Skeletal muscle tissue (tissue), 4 donors: ENCODE results near the gene EP400. TPM values are rescaled to one million over a fixed set of nuclear protein-coding genes. Genes with fewer than 3 reads are reported as not detected.
"Not testable (repeated sequence)": the region's sequence is repeated elsewhere in the genome, so short reads cannot be mapped to it uniquely, and the experiment has no call there.

ENCODE experiments used
- H3K27ac ChIP-seq: one replicate; pipeline ENCODE4 v1.7.0; 2013; ENCODE audit warnings: mild to moderate bottlenecking, low read depth, low read length, inconsistent platforms
- H3K27me3 ChIP-seq, 3 donors: one replicate each; pipeline ENCODE4 v1.7.0; 2013; ENCODE audit warnings: low read length in 3 of 3; ENCODE audit not compliant: control insufficient read depth in 3 of 3, insufficient read depth in 3 of 3
- H3K36me3 ChIP-seq, 3 donors: one replicate each; pipeline ENCODE4 v1.7.0; 2013; ENCODE audit warnings: low read length in 3 of 3; ENCODE audit not compliant: control insufficient read depth in 3 of 3, insufficient read depth in 3 of 3
- H3K4me1 ChIP-seq, 3 donors: one replicate each; pipeline ENCODE4 v1.7.0; 2013; ENCODE audit warnings: low read length in 3 of 3, mild to moderate bottlenecking in 3 of 3; ENCODE audit not compliant: control insufficient read depth in 3 of 3, insufficient read depth in 3 of 3
- H3K4me3 ChIP-seq, 3 donors: one replicate each; pipeline ENCODE4 v1.7.0; 2013; ENCODE audit warnings: low read length in 3 of 3
- H3K9ac ChIP-seq, 3 donors: one replicate each; pipeline ENCODE4 v1.7.0; 2013; ENCODE audit warnings: low read length in 3 of 3, mild to moderate bottlenecking in 3 of 3, moderate library complexity in 2 of 3, low read depth in 1 of 3
- H3K9me3 ChIP-seq, 3 donors: one replicate each; pipeline ENCODE4 v1.7.0; 2013; ENCODE audit warnings: low read length in 3 of 3; ENCODE audit not compliant: control insufficient read depth in 3 of 3
- total RNA-seq: library from RNA; depleted of rRNA; stranded (reverse); fragments of >200 nt; gene quantifications from one replicate; pipeline ENCODE4 v1.2.3, GENCODE V29; 2014
- donor health status: Osteomylitis.

EP400 gene
- total RNA-seq, 1 donor from 2014 or later: 11.0 TPM

DNA sequence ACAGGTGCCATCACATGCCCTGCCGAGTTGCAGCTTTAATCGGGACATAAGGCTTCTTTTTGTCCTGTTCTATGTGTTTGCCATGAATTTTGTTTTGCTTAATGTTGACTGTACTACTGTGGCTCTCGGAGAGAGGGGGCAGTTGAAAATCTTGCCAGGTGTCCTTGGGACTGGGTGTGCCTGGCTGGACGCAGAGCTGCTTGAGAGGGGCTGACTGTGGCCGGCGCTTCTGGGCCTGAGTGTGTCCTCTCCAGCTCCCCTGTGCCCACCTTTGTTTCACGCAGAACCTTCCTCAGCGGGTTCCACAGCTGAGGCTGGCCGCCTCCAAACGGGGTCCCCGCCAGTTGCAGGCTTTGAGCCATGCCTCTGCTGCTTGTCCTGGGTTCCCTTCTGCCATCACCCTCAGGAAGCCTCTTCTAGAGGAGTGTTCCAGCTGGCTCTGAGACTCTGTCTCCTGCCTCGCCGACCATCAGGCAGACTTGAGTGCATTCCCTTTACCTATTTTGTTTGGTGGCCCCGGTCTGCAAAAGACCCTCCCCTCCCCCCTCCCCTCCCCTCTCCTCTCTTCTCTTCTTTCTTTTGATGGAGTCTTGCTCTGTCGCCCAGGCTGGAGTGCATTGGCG, 144.6 kb downstream of the EP400 start:
- Histone ChIP-seq H3K4me3 (no peak overlapping the region), H3K27me3 (no peaks in the 10 kb centered on the region), H3K27ac (no peak overlapping the region), H3K9me3 (no peaks in the 10 kb centered on the region), H3K9ac (no peak overlapping the region), H3K36me3 (peaks cover 0 to 2% (median 2%) of the 10 kb centered on the region in 3 donors), H3K4me1 (no peaks in the 10 kb centered on the region)

DNA sequence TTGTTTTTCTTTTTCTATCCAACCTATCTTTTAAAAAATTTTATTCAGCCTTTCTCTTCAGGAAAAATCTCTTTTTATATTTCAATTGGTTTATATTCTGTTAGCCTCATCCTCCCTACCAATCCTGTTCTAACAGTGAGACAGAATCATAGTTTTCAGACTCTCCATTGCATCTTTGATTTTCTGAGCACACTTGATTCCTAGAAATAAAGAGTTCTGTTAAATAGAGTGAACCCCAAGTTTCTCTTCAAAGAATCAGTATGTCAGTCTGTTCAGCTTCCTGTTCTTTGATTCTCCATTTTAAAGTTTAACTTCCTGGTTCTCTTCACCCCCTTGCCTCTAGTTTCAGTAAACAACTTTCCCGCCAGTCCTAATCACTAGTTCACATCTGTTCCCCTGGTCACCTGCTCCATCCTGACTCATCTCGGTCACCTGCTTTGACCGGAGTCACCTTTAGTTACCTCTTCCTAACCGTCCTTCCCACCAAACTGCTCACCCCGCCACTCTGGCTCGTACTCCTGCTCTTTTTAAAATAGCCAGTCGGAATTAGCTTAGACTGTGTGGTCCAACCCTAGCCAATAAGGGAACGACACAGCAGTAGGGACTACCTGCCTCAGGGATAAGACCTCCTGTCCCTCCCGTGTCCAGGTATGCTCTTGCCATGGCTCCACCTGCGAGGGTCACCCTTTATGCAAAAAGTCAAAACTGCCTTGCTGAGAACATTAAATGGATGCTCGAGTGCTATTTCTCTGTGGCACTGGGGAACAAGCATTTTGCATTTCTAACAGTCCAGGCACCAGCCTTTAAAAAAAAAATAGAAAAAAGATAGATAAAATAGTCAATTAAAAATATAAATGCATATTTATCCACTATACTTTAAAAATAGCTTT, 146.0 kb downstream of the EP400 start:
- Histone ChIP-seq H3K4me1 (no peaks in the 10 kb centered on the region), H3K27me3 (no peaks in the 10 kb centered on the region), H3K9ac (no peak overlapping the region), H3K4me3 (no peak overlapping the region), H3K9me3 (no peaks in the 10 kb centered on the region), H3K27ac (no peak overlapping the region), H3K36me3 (peaks cover 2 to 8% (median 5%) of the 10 kb centered on the region in 3 donors)

DNA sequence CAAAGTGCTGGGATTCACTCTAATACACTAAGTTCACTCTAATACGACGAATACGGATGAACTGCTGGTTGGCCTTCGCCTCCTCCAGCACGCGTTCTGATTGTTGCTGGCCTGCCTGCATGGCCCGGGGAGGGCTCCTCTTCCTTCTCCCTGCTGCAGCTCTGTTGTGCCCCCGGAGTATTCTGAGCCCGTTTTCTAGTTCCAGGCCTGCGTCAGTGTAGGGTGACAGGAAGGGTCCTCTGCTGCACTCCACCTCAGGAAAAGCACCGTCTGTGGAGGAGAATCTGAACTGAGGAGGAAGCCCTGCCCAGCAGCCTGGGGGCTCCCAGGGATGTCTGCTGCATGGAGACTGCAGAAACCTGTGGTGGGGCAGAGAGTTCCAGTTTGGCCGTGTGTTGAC, 150.0 kb downstream of the EP400 start:
- no peaks in the 10 kb centered on the region for H3K9me3 ChIP-seq
- H3K4me1 ChIP-seq: no peaks in the 10 kb centered on the region
- no peaks in the 10 kb centered on the region for H3K27me3 ChIP-seq
- no peak overlapping the region for H3K9ac ChIP-seq
- H3K27ac ChIP-seq: no peak overlapping the region
- no peak overlapping the region for H3K4me3 ChIP-seq
- peaks cover 2 to 9% (median 5%) of the 10 kb centered on the region in 3 donors for H3K36me3 ChIP-seq

DNA sequence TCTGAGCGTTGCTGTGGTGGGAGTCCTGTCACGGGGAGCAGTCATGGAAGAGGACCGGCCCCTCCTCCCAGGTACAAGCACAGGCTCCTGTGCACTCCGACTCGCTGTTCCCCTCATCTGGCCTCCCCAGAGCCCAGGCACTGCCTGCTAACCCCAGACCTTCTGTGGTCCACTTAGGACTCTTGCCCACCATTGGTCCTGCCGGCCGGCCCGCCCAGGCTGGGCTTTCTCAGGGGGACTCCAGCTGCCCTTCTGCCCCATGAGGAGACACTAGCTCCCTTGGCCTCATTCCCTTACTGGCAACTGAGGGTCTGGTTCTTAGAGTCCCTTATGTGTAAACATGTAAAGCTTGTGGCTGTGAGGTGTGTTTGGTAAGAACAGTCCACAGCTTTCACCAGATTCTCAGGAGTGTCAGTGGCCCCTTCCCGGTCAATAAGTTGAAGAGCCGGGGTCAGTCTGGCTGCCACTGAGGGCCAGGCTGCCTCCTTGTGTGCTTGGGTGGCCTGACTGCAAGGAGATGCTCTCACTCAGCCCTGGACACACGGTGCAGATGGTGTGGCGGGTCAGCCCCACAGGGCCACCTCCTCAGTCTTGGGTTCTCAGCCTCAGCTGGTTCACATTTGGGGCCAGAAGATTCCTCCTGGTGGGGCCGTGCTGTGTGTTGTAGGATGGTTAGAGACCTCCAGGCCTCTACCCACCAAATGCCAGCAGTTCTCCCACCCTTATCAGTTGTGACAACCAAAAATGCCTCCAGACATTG, 150.7 kb downstream of the EP400 start:
- no peak overlapping the region for H3K4me3 ChIP-seq
- no peaks in the 10 kb centered on the region for H3K9me3 ChIP-seq
- peaks cover 2 to 11% (median 5%) of the 10 kb centered on the region in 3 donors for H3K36me3 ChIP-seq

DNA sequence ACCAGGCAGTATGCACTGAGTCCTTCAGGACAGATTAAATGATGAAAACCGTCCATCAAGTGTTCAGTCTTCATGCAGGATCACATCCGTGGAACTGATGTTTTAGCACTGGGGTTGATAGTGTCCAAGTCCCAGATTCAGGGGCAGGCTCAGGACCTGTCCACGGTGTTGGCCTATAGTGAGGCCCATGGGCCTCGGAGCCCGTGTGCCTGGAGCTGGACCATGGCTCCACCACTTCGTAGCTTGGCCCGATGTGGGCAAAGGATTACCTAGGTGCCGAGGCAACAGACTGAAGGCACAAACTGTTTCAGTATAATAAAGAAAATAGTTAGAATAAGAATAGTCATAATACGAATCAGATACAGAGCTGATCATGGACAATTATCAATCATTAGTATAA, 152.6 kb downstream of the EP400 start:
- Histone ChIP-seq H3K9ac (no peak overlapping the region), H3K36me3 (peaks cover 0 to 11% (median 5%) of the 10 kb centered on the region in 3 donors), H3K4me3 (no peak overlapping the region), H3K4me1 (peaks cover 5 to 8% (median 6%) of the 10 kb centered on the region in 3 donors), H3K27ac (no peak overlapping the region), H3K9me3 (no peaks in the 10 kb centered on the region), H3K27me3 (no peaks in the 10 kb centered on the region)

More for the DNA sequence above, 150.7 kb downstream of the EP400 start:
- H3K27me3 ChIP-seq: no peaks in the 10 kb centered on the region
- no peak overlapping the region for H3K27ac ChIP-seq
- peaks cover 4 to 5% (median 4%) of the 10 kb centered on the region in 3 donors for H3K4me1 ChIP-seq
- no peak overlapping the region for H3K9ac ChIP-seq

DNA sequence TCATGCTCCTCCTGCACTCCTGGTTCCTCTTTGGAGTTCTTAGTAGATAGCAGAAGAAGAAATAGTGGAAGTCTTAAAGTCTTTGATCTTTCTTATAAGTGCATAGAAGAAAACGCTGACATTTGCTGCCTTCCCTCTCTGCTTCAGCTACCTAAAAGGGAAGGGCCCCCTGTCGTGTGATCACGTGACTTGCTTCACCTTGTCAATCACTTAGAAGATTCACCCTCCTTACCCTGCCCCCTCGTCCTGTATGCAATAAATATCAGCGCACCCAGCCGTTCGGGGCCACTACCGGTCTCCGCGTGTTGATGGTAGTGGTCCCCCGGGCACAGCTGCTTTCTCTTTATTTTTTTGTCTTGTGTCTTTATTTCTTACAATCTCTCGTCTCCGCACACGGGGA, 153.3 kb downstream of the EP400 start:
- not testable (repeated sequence) for H3K4me1 ChIP-seq, H3K9ac ChIP-seq, H3K9me3 ChIP-seq, H3K4me3 ChIP-seq, H3K27me3 ChIP-seq, H3K27ac ChIP-seq
- H3K36me3 ChIP-seq: peaks cover 0 to 11% (median 5%) of the 10 kb centered on the region in 3 donors

DNA sequence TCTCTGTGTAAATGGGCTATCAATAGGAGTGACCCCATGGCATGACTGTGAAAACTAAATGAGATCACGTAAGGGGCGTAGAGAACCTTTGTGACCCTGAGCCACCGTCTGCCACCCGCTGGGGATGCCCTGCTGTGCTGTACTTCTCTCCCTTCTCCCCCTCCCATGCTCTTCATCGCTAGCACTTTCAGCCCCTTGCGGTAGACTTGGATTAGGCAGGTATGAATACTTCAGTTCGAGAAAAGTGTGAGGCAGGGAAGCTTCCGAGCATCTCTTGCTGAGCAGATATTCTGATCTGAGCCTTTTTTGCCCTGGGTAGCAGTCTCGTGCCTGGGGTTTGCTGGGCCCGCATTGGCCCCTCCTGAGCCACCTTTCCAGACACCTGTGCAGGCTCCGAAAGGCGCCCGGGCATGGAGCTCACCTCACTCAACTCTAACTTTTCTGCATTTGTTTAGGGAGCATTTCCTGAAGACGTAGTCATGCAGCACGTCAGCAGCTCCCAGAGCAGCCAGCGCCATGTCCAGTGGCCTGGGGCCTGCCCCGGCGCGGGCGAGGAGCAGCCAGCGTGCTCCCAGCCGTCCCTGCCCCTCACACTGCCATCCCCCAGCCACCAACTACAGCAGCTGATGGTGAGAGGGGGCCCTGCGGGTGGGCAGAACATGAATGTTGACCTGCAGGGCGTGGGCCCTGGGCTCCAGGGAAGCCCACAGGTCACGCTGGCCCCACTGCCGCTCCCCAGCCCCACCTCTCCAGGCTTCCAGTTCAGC, 154.0 kb downstream of the EP400 start:
- no peaks in the 10 kb centered on the region for H3K27me3 ChIP-seq

DNA sequence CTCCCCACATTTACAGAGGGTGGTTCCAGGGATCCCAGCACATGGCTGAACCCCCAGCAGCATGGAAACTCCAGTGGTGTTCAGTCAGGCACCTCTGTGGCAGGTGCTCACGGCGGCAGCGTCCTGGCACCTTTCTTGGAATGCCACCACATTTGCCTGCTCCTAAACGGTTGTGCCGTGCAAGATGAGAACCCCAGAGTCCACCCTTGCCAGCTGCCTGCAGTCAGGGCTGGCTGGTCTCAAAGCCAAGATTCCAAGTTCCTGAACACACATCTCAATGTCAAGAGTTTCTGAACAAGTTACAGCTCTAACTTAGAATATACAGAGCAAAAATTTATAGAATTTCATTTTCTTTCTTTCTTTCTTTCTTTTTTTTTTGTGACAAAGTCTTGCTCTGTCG, 155.7 kb downstream of the EP400 start:
- Histone ChIP-seq H3K9me3 (no peaks in the 10 kb centered on the region), H3K27ac (no peak overlapping the region), H3K4me3 (no peak overlapping the region), H3K9ac (peak overlapping the region in 1 of 3 donors; percentile 54), H3K27me3 (no peaks in the 10 kb centered on the region), H3K4me1 (peaks cover 5 to 8% (median 6%) of the 10 kb centered on the region in 3 donors), H3K36me3 (peaks cover 7 to 10% (median 9%) of the 10 kb centered on the region in 3 donors)

More for the DNA sequence above, 154.0 kb downstream of the EP400 start:
- no peak overlapping the region for H3K27ac ChIP-seq
- H3K36me3 ChIP-seq: peaks cover 2 to 11% (median 10%) of the 10 kb centered on the region in 3 donors
- H3K4me3 ChIP-seq: no peak overlapping the region
- H3K9me3 ChIP-seq: no peaks in the 10 kb centered on the region
- peaks cover 5 to 8% (median 6%) of the 10 kb centered on the region in 3 donors for H3K4me1 ChIP-seq
- H3K9ac ChIP-seq: no peak overlapping the region

DNA sequence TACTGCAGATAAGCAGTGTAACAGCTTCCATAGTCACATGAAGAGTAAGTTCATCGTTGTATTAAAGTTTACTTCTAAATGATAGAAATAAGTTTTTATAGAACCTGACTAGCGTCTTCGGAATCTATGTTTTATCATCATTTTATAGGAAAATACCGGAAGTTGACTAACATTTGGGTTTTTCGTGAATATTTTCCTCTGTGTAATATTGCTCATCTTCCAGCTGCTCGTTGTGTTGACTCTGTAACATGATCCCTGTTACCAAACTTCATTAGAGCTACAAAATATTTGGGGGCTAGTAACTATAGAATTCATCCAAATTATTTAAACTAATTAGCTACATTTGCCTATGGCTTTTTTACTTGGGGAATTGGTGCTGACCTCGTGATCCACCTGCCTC, 157.2 kb downstream of the EP400 start:
- no peaks in the 10 kb centered on the region for H3K9me3 ChIP-seq
- no peaks in the 10 kb centered on the region for H3K27me3 ChIP-seq
- peaks cover 5 to 8% (median 6%) of the 10 kb centered on the region in 3 donors for H3K4me1 ChIP-seq
- H3K4me3 ChIP-seq: no peak overlapping the region
- H3K9ac ChIP-seq: no peak overlapping the region
- peaks cover 11 to 20% (median 15%) of the 10 kb centered on the region in 3 donors for H3K36me3 ChIP-seq
- H3K27ac ChIP-seq: no peak overlapping the region
